ENCODE results near the gene PDE4D.
"Not testable (repeated sequence)": the region's sequence is repeated elsewhere in the genome, so short reads cannot be mapped to it uniquely, and the experiment has no call there.

The PDE4D gene

DNA sequence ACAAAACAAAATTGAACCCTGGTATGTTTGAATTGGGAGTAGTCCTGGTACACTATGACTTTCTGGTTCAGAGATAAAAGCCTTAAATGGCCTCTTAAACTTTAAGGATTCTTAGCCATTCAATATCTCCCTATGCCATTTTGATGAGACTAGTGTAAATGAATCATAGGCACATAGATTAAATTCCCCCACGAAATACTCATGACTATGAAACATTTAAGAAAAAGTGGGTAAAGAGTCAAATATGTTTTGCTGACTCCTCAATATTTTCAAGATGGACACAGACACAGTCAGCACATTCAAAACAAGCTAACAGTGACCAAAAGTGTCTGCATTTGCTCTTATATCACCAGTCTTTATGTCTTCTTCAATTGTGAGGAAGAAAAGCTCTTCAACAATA, 278.3 kb downstream of the PDE4D start:
- H3K27me3 ChIP-seq (ENCODE audit: low read depth) = no peaks in the 10 kb centered on the region
- no peak overlapping the region for H3K4me3 ChIP-seq
- no peaks in the 10 kb centered on the region for H3K4me1 ChIP-seq
- in situ Hi-C loops (cut with MboI; ENCODE audit: low sequenced_read_pairs) = no loop called here
- no peaks in the 10 kb centered on the region for H3K9me3 ChIP-seq
- DNase-seq (ENCODE audit: low spot score in 2 of 2) = no peak
- H3K36me3 ChIP-seq (replicated peaks) = no peaks in the 10 kb centered on the region

DNA sequence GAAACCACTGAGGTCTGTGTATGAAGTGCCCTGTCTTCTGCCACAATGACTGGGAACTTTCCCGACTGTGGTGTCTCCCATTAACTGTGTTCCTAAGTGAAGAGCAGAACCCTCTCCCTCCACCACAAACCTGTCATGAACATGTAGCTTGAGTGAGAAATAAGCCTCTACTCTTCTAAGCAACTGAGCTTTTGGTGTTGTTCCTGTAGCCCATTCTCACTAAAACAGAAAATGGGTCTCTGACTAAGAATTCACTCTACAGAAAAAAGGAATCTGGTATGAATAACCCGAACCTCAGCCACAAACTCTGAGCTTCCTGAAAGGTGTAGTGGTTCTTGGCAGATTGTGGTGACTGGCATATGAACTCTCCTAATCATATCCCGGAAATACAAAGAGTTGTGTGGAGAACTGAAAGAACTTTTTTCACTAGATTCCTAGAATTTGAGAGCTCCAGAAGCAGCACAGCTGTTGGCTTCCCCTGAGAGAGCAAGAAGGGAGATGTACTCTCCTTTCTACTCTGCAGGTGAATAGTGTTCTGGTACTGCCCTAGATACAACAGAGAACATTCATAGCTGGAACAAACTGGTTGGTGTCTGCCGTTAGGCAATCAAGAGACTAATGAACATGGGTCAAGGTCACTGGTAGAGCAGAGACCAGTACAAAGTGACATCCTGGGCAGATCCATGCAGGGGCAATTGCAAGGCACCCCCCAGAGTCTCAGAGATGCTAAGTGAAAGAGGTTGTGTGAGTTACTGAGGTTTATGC, 283.8 kb downstream of the PDE4D start:
- H3K36me3 ChIP-seq (replicated peaks) = no peaks in the 10 kb centered on the region
- H3K4me3 ChIP-seq = no peak overlapping the region
- in situ Hi-C loops (cut with MboI; ENCODE audit: low sequenced_read_pairs) = no loop called here
- no peaks in the 10 kb centered on the region for H3K4me1 ChIP-seq
- H3K9me3 ChIP-seq = no peaks in the 10 kb centered on the region
- H3K27me3 ChIP-seq (ENCODE audit: low read depth) = no peaks in the 10 kb centered on the region
- no peak for DNase-seq (ENCODE audit: low spot score in 2 of 2)

DNA sequence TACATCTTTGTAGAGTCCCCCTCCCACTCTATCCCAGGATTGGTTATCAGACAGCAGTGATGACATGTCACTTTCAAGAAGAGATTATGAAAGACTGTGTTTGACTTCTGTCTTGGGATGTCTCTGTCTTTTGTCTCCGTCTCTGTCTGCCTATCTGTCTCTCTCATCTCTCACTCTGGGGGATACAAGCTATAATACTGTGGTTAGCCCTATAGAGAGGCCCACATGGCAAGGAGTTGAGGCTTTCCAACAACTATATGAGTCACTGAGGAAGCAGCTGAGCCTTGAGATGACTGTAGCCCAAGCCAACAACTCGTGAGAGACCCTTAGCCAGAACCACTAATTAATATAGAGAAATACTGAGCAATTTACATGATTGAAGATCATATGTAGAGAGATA, 284.8 kb downstream of the PDE4D start:
- Histone ChIP-seq H3K36me3 (replicated peaks) (no peaks in the 10 kb centered on the region), H3K4me3 (no peak overlapping the region), H3K27me3 (ENCODE audit: low read depth) (no peaks in the 10 kb centered on the region), H3K4me1 (no peaks in the 10 kb centered on the region), H3K9me3 (no peaks in the 10 kb centered on the region)
- no peak for DNase-seq (ENCODE audit: low spot score in 2 of 2)
- in situ Hi-C loops (cut with MboI; ENCODE audit: low sequenced_read_pairs) = no loop called here

DNA sequence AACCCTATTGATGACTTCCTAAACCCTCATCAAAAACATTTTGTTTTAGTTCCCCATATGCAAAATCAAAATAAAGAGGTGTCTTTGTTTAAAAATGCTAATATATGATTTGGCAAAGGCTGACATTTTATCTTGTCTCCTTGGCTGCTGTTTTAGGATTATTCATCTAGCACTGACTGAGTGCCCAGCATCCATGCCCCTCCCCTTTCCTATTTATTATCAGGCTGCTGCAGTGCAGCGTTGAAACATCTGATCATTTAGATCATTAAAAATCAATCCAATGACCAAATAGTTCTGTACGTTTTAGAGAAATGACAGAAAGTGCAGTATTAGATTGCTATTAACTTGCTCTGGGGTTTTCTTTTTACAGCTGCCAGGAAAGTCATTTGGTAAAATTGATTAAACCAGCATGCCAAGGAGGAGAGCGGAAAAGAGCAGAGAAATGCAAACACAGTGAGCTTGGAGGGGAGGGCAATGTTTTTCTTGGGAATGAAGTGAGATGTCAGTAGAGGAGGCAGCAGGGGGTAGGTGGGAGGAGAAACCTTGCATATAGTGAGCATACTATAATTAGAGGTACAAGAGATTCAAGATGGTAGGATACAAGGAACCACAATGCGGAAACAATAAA, 286.3 kb downstream of the PDE4D start:
- no peaks in the 10 kb centered on the region for H3K36me3 ChIP-seq (replicated peaks)

DNA sequence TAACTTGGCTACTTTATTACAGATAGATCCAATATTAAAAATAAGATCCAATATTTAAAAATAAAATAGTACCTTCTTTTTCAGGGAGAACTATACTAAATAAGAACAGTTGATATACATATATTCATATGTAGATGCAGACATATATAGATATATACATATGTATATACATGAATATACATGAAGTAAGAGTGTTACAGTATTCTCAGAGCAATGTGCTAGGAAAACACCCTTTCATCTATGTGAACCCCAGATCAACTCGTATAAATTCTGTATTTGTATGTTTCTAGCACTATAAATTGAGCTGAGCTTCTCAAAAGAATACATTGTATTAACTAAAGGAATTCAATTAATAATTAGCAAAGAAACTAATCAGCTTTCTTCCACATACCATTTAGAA, 287.6 kb downstream of the PDE4D start:
- H3K36me3 ChIP-seq (replicated peaks) = no peaks in the 10 kb centered on the region
- H3K4me1 ChIP-seq = no peaks in the 10 kb centered on the region
- H3K9me3 ChIP-seq = no peaks in the 10 kb centered on the region
- in situ Hi-C loops (cut with MboI; ENCODE audit: low sequenced_read_pairs) = no loop called here
- no peak for DNase-seq (ENCODE audit: low spot score in 2 of 2)
- H3K4me3 ChIP-seq = no peak overlapping the region
- no peaks in the 10 kb centered on the region for H3K27me3 ChIP-seq (ENCODE audit: low read depth)

More for the DNA sequence above, 286.3 kb downstream of the PDE4D start:
- no peaks in the 10 kb centered on the region for H3K9me3 ChIP-seq
- H3K4me1 ChIP-seq = no peaks in the 10 kb centered on the region
- no peaks in the 10 kb centered on the region for H3K27me3 ChIP-seq (ENCODE audit: low read depth)
- H3K4me3 ChIP-seq = no peak overlapping the region
- DNase-seq (ENCODE audit: low spot score in 2 of 2) = no peak
- in situ Hi-C loops (cut with MboI; ENCODE audit: low sequenced_read_pairs) = no loop called here

DNA sequence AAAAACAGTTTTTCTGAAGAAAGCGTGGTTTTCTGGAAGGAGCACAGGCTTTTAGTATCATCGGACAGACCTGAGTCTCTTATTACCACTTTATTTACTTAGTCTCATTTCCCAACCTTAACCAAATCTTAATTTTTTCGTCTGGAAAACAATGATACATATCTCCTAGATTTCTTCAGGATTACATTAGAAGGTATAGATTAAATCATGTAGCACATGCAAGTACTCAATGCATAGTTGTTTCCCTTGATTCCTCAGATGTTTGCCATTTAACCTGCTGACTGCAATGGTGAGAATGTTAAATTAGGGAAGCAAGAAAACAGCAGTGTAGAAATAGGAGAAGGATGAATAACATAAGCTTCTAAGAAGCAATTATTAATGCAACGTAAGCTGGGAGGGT, 289.4 kb downstream of the PDE4D start:
- in situ Hi-C loops (cut with MboI; ENCODE audit: low sequenced_read_pairs) = no loop called here
- no peak for DNase-seq (ENCODE audit: low spot score in 2 of 2)
- Histone ChIP-seq H3K36me3 (replicated peaks) (no peaks in the 10 kb centered on the region), H3K9me3 (no peaks in the 10 kb centered on the region), H3K27me3 (ENCODE audit: low read depth) (no peaks in the 10 kb centered on the region), H3K4me1 (no peaks in the 10 kb centered on the region), H3K4me3 (no peak overlapping the region)

DNA sequence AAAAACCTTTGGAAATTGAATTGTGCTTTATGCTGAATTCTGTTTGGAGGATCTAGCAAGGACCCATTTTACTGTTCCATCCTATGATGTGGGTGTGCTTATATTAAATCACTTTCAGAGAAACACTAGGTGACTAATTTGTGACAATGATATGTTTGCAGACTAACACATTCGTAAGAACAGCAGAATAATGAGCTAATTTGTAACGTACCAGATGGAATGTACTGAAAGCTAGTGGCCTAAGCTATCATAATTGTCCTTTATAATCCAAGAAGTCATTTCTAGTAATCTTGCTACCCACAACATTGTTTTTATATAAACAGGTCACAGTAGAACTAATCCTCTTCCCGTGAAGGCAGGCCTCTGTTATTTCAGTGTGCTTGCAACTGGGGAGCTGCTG, 292.5 kb downstream of the PDE4D start:
- H3K9me3 ChIP-seq = no peaks in the 10 kb centered on the region
- no peaks in the 10 kb centered on the region for H3K27me3 ChIP-seq (ENCODE audit: low read depth)
- in situ Hi-C loops (cut with MboI; ENCODE audit: low sequenced_read_pairs) = no loop called here
- H3K4me3 ChIP-seq = no peak overlapping the region
- H3K36me3 ChIP-seq (replicated peaks) = no peaks in the 10 kb centered on the region
- DNase-seq (ENCODE audit: low spot score in 2 of 2) = no peak
- H3K4me1 ChIP-seq = no peaks in the 10 kb centered on the region

DNA sequence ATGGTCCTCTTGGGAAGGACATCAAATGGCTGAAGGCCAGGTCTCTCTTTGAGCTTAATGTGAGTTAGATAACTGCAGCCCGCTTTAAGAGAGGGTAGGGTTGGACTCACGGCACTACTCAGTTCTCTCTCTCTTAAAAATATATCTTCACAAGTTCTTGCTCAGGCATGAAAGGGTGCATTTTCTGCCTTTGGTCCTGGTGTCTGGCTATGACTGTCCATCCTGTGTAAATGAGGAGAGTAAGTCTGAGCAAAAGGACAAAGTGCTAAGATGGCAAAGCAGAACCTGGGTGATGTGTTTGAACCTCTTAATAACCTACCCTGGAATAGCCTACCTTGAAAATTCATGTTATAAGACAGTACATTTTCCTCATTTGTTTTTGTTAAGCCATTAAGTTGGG, 293.4 kb downstream of the PDE4D start:
- no peak overlapping the region for H3K4me3 ChIP-seq
- no peaks in the 10 kb centered on the region for H3K27me3 ChIP-seq (ENCODE audit: low read depth)
- in situ Hi-C loops (cut with MboI; ENCODE audit: low sequenced_read_pairs) = no loop called here
- no peaks in the 10 kb centered on the region for H3K4me1 ChIP-seq
- DNase-seq (ENCODE audit: low spot score in 2 of 2) = no peak
- H3K9me3 ChIP-seq = no peaks in the 10 kb centered on the region
- H3K36me3 ChIP-seq (replicated peaks) = no peaks in the 10 kb centered on the region

DNA sequence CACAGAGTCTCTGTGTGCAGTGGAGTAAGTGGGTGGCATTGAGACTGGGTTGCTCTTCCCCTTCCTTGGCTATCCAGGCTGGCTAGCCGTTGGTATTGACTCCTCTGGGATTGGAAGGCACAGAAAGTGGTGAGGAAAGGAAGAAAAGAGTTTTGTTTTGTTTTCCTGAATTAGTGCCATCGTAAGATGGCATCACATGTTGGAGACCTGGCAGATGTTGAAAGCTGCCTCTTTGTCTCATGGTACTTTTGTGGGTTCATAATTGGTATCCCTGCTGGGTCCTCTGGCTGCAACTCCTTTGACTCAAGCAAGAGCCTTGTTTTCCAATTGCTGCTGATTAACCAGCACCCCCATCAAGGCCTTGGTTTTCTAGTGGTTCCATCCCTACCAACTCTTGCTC, 293.8 kb downstream of the PDE4D start:
- DNase-seq (ENCODE audit: low spot score in 2 of 2) = no peak
- in situ Hi-C loops (cut with MboI; ENCODE audit: low sequenced_read_pairs) = no loop called here

DNA sequence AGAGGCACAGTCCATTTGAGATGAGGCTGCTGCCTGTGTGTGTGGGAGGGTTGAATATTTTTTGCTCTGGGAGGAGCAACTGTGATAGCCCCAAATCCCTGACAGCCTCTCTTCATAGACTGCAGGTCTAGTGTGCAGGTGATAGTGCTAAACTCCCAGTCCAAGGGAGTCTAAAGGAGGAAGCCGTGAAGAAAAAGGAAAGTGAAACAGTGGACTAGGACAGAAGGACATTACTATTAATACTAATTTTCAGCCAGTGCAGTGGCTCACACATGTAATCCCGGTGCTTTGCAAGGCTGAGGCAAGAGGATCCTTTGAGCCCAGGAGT, 295.0 kb downstream of the PDE4D start:
- in situ Hi-C loops (cut with MboI; ENCODE audit: low sequenced_read_pairs) = no loop called here
- H3K27me3 ChIP-seq (ENCODE audit: low read depth) = no peaks in the 10 kb centered on the region
- no peaks in the 10 kb centered on the region for H3K4me1 ChIP-seq
- no peak for DNase-seq (ENCODE audit: low spot score in 2 of 2)
- no peaks in the 10 kb centered on the region for H3K9me3 ChIP-seq
- H3K4me3 ChIP-seq = no peak overlapping the region
- H3K36me3 ChIP-seq (replicated peaks) = no peaks in the 10 kb centered on the region

More for the DNA sequence above, 293.8 kb downstream of the PDE4D start:
- Histone ChIP-seq H3K4me1 (no peaks in the 10 kb centered on the region), H3K36me3 (replicated peaks) (no peaks in the 10 kb centered on the region), H3K4me3 (no peak overlapping the region), H3K9me3 (no peaks in the 10 kb centered on the region), H3K27me3 (ENCODE audit: low read depth) (no peaks in the 10 kb centered on the region)

DNA sequence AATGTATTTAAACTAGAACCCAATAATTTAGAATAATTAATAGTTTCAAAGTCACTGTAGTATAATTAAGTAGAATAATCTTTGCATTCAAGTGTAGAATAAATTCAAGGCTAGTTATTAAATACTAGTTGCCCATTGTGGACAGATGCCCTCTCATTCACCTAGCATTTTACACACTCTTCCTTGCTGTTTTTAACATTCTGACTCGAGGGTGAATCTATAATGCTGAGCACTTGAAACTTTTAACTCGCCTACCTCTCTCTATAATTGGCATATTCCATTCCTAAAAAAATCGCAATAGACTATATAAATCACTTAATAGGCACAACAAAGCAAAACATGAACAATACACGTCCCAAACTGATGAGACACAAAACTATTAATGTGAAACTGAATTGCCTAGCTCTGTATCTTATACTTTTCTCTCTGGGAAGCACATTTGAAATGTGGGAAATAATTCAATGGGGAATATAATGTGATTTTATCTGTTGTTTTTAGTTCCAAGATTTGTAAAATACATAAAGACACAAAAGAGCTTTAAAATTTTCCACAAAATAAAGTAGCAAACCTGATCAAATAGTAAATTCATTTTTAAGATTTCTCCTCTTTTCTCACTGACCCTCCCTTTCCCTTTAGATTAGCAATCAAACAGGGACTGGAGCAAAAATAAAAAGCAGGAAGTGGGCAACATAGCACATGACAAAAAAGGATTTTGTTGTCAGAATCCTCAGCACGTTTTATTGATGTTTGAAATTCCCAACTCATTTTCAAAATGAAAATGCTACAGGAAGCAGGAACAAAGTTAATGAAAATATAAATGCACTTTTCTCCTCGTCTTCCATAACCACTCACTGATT, 295.6 kb downstream of the PDE4D start:
- no peaks in the 10 kb centered on the region for H3K36me3 ChIP-seq (replicated peaks)
- no peaks in the 10 kb centered on the region for H3K27me3 ChIP-seq (ENCODE audit: low read depth)
- no peak for DNase-seq (ENCODE audit: low spot score in 2 of 2)
- H3K4me3 ChIP-seq = no peak overlapping the region
- in situ Hi-C loops (cut with MboI; ENCODE audit: low sequenced_read_pairs) = no loop called here
- H3K9me3 ChIP-seq = no peaks in the 10 kb centered on the region
- no peaks in the 10 kb centered on the region for H3K4me1 ChIP-seq

DNA sequence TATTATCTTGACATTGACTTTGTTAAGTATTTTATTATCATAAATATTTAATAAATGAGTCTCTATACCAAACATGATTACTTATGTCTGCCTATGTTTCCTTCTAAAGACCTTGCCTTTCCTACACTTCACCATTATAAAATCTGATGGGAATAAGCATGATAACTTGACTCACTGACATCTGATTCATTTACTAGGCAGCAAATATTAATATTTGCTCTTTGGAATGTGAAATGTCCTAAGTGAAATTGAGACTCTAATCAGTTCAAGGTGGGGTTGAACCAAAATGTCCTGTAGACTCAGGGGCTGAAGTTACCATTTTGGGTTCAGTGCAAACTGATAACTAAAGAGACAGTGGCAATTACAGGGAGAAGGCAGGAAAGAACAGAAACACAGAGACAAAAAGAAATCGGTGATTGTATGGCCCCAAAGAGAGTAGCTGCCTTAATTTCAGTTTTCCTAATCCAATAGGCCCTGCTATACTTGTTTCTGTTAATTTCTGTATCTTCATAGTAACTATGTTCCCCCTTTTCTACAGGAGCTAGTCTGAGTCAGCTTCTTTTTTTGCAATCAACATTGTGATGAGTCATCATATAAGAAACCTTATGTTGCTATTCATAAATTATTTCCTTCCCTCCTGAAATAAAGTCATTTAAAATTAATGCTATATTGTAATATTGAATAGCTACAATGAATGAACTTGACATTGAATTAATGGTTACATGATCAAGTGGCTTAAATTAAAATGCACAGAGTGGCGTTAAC, 296.8 kb downstream of the PDE4D start:
- in situ Hi-C loops (cut with MboI; ENCODE audit: low sequenced_read_pairs) = no loop called here
- Histone ChIP-seq H3K27me3 (ENCODE audit: low read depth) (no peaks in the 10 kb centered on the region), H3K4me1 (no peaks in the 10 kb centered on the region), H3K9me3 (no peaks in the 10 kb centered on the region), H3K4me3 (no peak overlapping the region), H3K36me3 (replicated peaks) (no peaks in the 10 kb centered on the region)
- no peak for DNase-seq (ENCODE audit: low spot score in 2 of 2)

DNA sequence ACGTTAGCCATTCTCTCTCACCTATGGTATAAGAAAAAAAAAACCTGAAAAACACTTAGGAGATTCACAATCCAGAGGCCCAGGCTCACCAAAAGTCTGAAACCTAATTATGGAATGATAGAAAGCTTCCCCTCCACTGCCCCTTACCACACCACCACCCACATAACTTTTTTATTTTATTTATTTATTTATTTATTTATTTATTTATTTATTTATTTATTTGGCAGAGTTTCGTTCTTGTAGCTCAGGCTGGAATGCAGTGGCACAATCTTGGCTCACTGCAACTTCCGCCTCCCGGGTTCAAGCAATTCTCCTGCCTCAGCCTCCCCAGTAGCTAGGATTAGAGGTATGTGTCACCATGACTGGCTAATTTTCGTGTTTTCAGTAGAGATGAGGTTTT, 299.4 kb downstream of the PDE4D start:
- DNase-seq (ENCODE audit: low spot score in 2 of 2); in situ Hi-C loops (cut with MboI; ENCODE audit: low sequenced_read_pairs); H3K27me3 ChIP-seq (ENCODE audit: low read depth); H3K4me1 ChIP-seq; H3K36me3 ChIP-seq (replicated peaks); H3K9me3 ChIP-seq; H3K4me3 ChIP-seq: not testable (repeated sequence)

All from HAP-1 (cell line).